Endodermal cell (in vitro differentiated cells): Measurements from ENCODE around the gene DLL1. TPM values are rescaled to one million over a fixed set of nuclear protein-coding genes. Genes with fewer than 3 reads are reported as not detected.

ENCODE experiments used
- DNase-seq: peaks from one replicate; pipeline ENCODE4 v3.0.0-alpha.2; 2017
- H3K27ac ChIP-seq: 2 replicates; pipeline ENCODE4 v1.5.1; 2013; ENCODE audit warnings: mild to moderate bottlenecking, low read depth, low read length, moderate library complexity
- H3K27me3 ChIP-seq: 2 replicates; pipeline ENCODE4 v1.6.1; 2013; ENCODE audit warnings: mild to moderate bottlenecking, low read length, moderate library complexity; ENCODE audit not compliant: insufficient read depth, control insufficient read depth, poor library complexity, severe bottlenecking
- H3K36me3 ChIP-seq: 2 replicates; pipeline ENCODE4 v1.7.0; 2013; ENCODE audit warnings: mild to moderate bottlenecking, low read length, moderate library complexity; ENCODE audit not compliant: control insufficient read depth, insufficient read depth
- H3K4me1 ChIP-seq: one replicate; pipeline ENCODE4 v1.7.0; 2013; ENCODE audit warnings: low read length; ENCODE audit not compliant: control insufficient read depth, insufficient read depth
- H3K4me3 ChIP-seq: 2 replicates; pipeline ENCODE4 v1.5.1; 2013; ENCODE audit warnings: mild to moderate bottlenecking, low read length, moderate library complexity
- H3K9ac ChIP-seq: 2 replicates; pipeline ENCODE4 v1.6.1; 2013; ENCODE audit warnings: mild to moderate bottlenecking, low read length, moderate library complexity; ENCODE audit not compliant: poor library complexity, severe bottlenecking; ENCODE audit errors: extremely low read depth
- H3K9me3 ChIP-seq: 2 replicates; pipeline ENCODE4 v1.6.1; 2013; ENCODE audit warnings: mild to moderate bottlenecking, low read length, moderate library complexity; ENCODE audit not compliant: control insufficient read depth
- H3K27ac Mint-ChIP-seq: 2 replicates; pipeline ENCODE4 v1.8.0; 2020; ENCODE audit warnings: mixed read lengths
- H3K27me3 Mint-ChIP-seq: 2 replicates; pipeline ENCODE4 v1.8.0; 2021; ENCODE audit warnings: mild to moderate bottlenecking, mixed read lengths; ENCODE audit not compliant: insufficient read depth
- H3K36me3 Mint-ChIP-seq: 2 replicates; pipeline ENCODE4 v1.8.0; 2020; ENCODE audit warnings: low read depth, mixed read lengths
- H3K4me1 Mint-ChIP-seq: 2 replicates; pipeline ENCODE4 v1.8.0; 2020; ENCODE audit warnings: mixed read lengths
- H3K4me3 Mint-ChIP-seq: 2 replicates; pipeline ENCODE4 v1.8.0; 2020; ENCODE audit warnings: mild to moderate bottlenecking, moderate library complexity, mixed read lengths
- H3K9me3 Mint-ChIP-seq: 2 replicates; pipeline ENCODE4 v1.8.0; 2020; ENCODE audit warnings: mild to moderate bottlenecking, mixed read lengths
- CTCF ChIP-seq: fragments of 200-600 bp; sonication (generic); conservative IDR thresholded peaks from 2 replicates; pipeline ENCODE4 v1.5.0; 2021; ENCODE audit warnings: antibody characterized with exemption, mild to moderate bottlenecking
- WGBS, 2 experiments: methylation state at CpG; one replicate each; pipeline versions ENCODE4 v1.1.5 to v1.1.7; 2013; ENCODE audit warnings: missing lambda C conversion rate in 2 of 2, mixed read lengths in 1 of 2; ENCODE audit not compliant: insufficient coverage in 1 of 2, insufficient read length in 1 of 2; 5-methylcytosine and 5-hydroxymethylcytosine counted together
- total RNA-seq, 2 donors: library from RNA; stranded (reverse); fragmentation: NEBNext Ultra II Directional in 1 of 2; extraction: Animal tissue kit (Norgen Biotek cat#: 25700) in 1 of 2; gene quantifications; 2 replicates in 1 of 2; 3 replicates in 1 of 2; pipeline ENCODE4 v1.2.1, GENCODE V29; 2021

DLL1 gene
- total RNA-seq, 2 donors from 2014 or later, result 3.1 to 3.6 TPM

GRCh38 chr6:170278743-170279094 lies 12.2 kb downstream of the DLL1 start:
- Histone ChIP-seq H3K9me3 (no peaks in the 10 kb centered on the region), H3K36me3 (no peaks in the 10 kb centered on the region), H3K4me1 (no peaks in the 10 kb centered on the region), H3K27me3 (no peaks in the 10 kb centered on the region), H3K9ac (no peak overlapping the region), H3K27ac (no peak overlapping the region), H3K4me3 (no peak overlapping the region)
- TF ChIP-seq CTCF, result no peak
- Mint-ChIP-seq H3K27ac (no peak overlapping the region), H3K36me3 (peaks cover 4% of the 10 kb centered on the region), H3K4me1 (peaks cover 5% of the 10 kb centered on the region), H3K4me3 (no peak overlapping the region), H3K27me3 (peaks cover 18% of the 10 kb centered on the region), H3K9me3 (no peaks in the 10 kb centered on the region)
- no peak for DNase-seq
- WGBS, 2 experiments, result 87 to 90% methylated on average over 9 of the region's 9 CpGs

- peaks cover 5% of the 10 kb centered on the region for H3K4me1 Mint-ChIP-seq
Observed at GRCh38 chr6:170277893-170278742, 12.8 kb downstream of the DLL1 start.

GRCh38 chr6:170276369-170277057 lies 14.4 kb downstream of the DLL1 start:
- Mint-ChIP-seq H3K36me3 (no peaks in the 10 kb centered on the region), H3K9me3 (no peaks in the 10 kb centered on the region), H3K4me1 (peaks cover 5% of the 10 kb centered on the region), H3K4me3 (no peak overlapping the region), H3K27ac (no peak overlapping the region), H3K27me3 (peaks cover 23% of the 10 kb centered on the region)
- Histone ChIP-seq H3K27ac (no peak overlapping the region), H3K27me3 (no peaks in the 10 kb centered on the region), H3K4me1 (no peaks in the 10 kb centered on the region), H3K4me3 (no peak overlapping the region), H3K36me3 (no peaks in the 10 kb centered on the region), H3K9me3 (no peaks in the 10 kb centered on the region), H3K9ac (no peak overlapping the region)
- 91 to 93% methylated on average over 22 to 29 of the region's 29 CpGs for WGBS, 2 experiments
- TF ChIP-seq CTCF, result no peak
- no peak for DNase-seq

More at GRCh38 chr6:170277893-170278742, 12.8 kb downstream of the DLL1 start:
- peak; percentile 54 for TF ChIP-seq CTCF
- no peaks in the 10 kb centered on the region for H3K9me3 Mint-ChIP-seq
- Histone ChIP-seq H3K27me3 (no peaks in the 10 kb centered on the region), H3K27ac (no peak overlapping the region), H3K4me1 (no peaks in the 10 kb centered on the region), H3K4me3 (no peak overlapping the region), H3K36me3 (no peaks in the 10 kb centered on the region), H3K9ac (no peak overlapping the region), H3K9me3 (no peaks in the 10 kb centered on the region)
- peaks cover 21% of the 10 kb centered on the region for H3K27me3 Mint-ChIP-seq
- no peak overlapping the region for H3K4me3 Mint-ChIP-seq
- 71 to 100% methylated on average over 4 to 8 of the region's 8 CpGs for WGBS, 2 experiments
- H3K27ac Mint-ChIP-seq, result no peak overlapping the region
- peaks cover 4% of the 10 kb centered on the region for H3K36me3 Mint-ChIP-seq
- DNase-seq, result no peak
